Osteocyte (in vitro differentiated cells): Measurements from ENCODE around the gene TMEM107. TPM values are rescaled to one million over a fixed set of nuclear protein-coding genes. Genes with fewer than 3 reads are reported as not detected.

ENCODE experiments used
- DNase-seq: peaks from one replicate; pipeline ENCODE4 v3.0.0; 2021; ENCODE audit warnings: mixed read lengths; ENCODE audit not compliant: unreplicated experiment; ENCODE audit errors: extremely low spot score
- H3K27ac Mint-ChIP-seq: one replicate; pipeline ENCODE4 v1.8.0; 2021; ENCODE audit warnings: mild to moderate bottlenecking, mixed read lengths; ENCODE audit not compliant: unreplicated experiment
- H3K27me3 Mint-ChIP-seq: one replicate; pipeline ENCODE4 v1.8.0; 2021; ENCODE audit warnings: mixed read lengths; ENCODE audit not compliant: unreplicated experiment
- H3K36me3 Mint-ChIP-seq: one replicate; pipeline ENCODE4 v1.8.0; 2021; ENCODE audit warnings: mixed read lengths; ENCODE audit not compliant: unreplicated experiment
- H3K4me1 Mint-ChIP-seq: one replicate; pipeline ENCODE4 v1.8.0; 2021; ENCODE audit warnings: mixed read lengths; ENCODE audit not compliant: unreplicated experiment
- H3K4me3 Mint-ChIP-seq: one replicate; pipeline ENCODE4 v1.8.0; 2021; ENCODE audit warnings: mild to moderate bottlenecking, moderate library complexity, mixed read lengths; ENCODE audit not compliant: unreplicated experiment
- H3K9me3 Mint-ChIP-seq: one replicate; pipeline ENCODE4 v1.8.0; 2021; ENCODE audit warnings: mixed read lengths; ENCODE audit not compliant: unreplicated experiment
- total RNA-seq: library from RNA; stranded (reverse); gene quantifications from 2 replicates; pipeline ENCODE4 v1.2.1, GENCODE V29; 2021
- TF ChIP-seq, protein P1 (sequence below): fragments of 200-600 bp; sonication (generic); IDR thresholded peaks from 2 replicates; pipeline ENCODE4 v1.5.0; 2021; ENCODE audit warnings: antibody characterized with exemption, mild to moderate bottlenecking, moderate library complexity

TMEM107 gene
- total RNA-seq, 1 donor from 2014 or later = 8.4 TPM

GRCh38 chr17:8156246-8156992 lies 19.8 kb downstream of the TMEM107 start:
- no peak overlapping the region for H3K4me3 Mint-ChIP-seq
- H3K4me1 Mint-ChIP-seq = peaks cover 50% of the 10 kb centered on the region
- peak; percentile 100 for DNase-seq
- H3K27ac Mint-ChIP-seq = no peak overlapping the region
- H3K9me3 Mint-ChIP-seq = no peaks in the 10 kb centered on the region
- TF ChIP-seq, protein P1, sequence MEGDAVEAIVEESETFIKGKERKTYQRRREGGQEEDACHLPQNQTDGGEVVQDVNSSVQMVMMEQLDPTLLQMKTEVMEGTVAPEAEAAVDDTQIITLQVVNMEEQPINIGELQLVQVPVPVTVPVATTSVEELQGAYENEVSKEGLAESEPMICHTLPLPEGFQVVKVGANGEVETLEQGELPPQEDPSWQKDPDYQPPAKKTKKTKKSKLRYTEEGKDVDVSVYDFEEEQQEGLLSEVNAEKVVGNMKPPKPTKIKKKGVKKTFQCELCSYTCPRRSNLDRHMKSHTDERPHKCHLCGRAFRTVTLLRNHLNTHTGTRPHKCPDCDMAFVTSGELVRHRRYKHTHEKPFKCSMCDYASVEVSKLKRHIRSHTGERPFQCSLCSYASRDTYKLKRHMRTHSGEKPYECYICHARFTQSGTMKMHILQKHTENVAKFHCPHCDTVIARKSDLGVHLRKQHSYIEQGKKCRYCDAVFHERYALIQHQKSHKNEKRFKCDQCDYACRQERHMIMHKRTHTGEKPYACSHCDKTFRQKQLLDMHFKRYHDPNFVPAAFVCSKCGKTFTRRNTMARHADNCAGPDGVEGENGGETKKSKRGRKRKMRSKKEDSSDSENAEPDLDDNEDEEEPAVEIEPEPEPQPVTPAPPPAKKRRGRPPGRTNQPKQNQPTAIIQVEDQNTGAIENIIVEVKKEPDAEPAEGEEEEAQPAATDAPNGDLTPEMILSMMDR = peak; percentile 8
- H3K36me3 Mint-ChIP-seq = peaks cover 7% of the 10 kb centered on the region
- no peaks in the 10 kb centered on the region for H3K27me3 Mint-ChIP-seq

GRCh38 chr17:8155996-8156245 lies 20.3 kb downstream of the TMEM107 start:
- no peak overlapping the region for H3K27ac Mint-ChIP-seq
- peaks cover 3% of the 10 kb centered on the region for H3K36me3 Mint-ChIP-seq
- peaks cover 47% of the 10 kb centered on the region for H3K4me1 Mint-ChIP-seq
- no peaks in the 10 kb centered on the region for H3K27me3 Mint-ChIP-seq
- no peak for DNase-seq
- no peaks in the 10 kb centered on the region for H3K9me3 Mint-ChIP-seq
- TF ChIP-seq, protein P1 = no peak
- H3K4me3 Mint-ChIP-seq = no peak overlapping the region

GRCh38 chr17:8155231-8155995 lies 20.8 kb downstream of the TMEM107 start:
- H3K4me1 Mint-ChIP-seq = peaks cover 51% of the 10 kb centered on the region
- no peak overlapping the region for H3K27ac Mint-ChIP-seq
- no peaks in the 10 kb centered on the region for H3K9me3 Mint-ChIP-seq
- DNase-seq = no peak
- peaks cover 3% of the 10 kb centered on the region for H3K36me3 Mint-ChIP-seq
- H3K27me3 Mint-ChIP-seq = no peaks in the 10 kb centered on the region
- TF ChIP-seq, protein P1 = no peak
- H3K4me3 Mint-ChIP-seq = no peak overlapping the region

- Mint-ChIP-seq H3K36me3 (peaks cover 3% of the 10 kb centered on the region), H3K27ac (no peak overlapping the region), H3K4me1 (peaks cover 52% of the 10 kb centered on the region), H3K27me3 (no peaks in the 10 kb centered on the region), H3K4me3 (no peak overlapping the region), H3K9me3 (no peaks in the 10 kb centered on the region)
- DNase-seq = no peak
- TF ChIP-seq, protein P1 = no peak
Observed at GRCh38 chr17:8154608-8155155, 21.5 kb downstream of the TMEM107 start.

- H3K9me3 Mint-ChIP-seq = no peaks in the 10 kb centered on the region
- peaks cover 50% of the 10 kb centered on the region for H3K4me1 Mint-ChIP-seq
- no peaks in the 10 kb centered on the region for H3K27me3 Mint-ChIP-seq
- TF ChIP-seq, protein P1 = no peak
- H3K36me3 Mint-ChIP-seq = peaks cover 8% of the 10 kb centered on the region
- H3K27ac Mint-ChIP-seq = no peak overlapping the region
- no peak overlapping the region for H3K4me3 Mint-ChIP-seq
- DNase-seq = peak; percentile 100
Observed at GRCh38 chr17:8153957-8154607, 22.1 kb downstream of the TMEM107 start.
